Fibroblast of pulmonary artery (primary cell): ENCODE data around the gene SNORC.
"Not testable (repeated sequence)": the region's sequence is repeated elsewhere in the genome, so short reads cannot be mapped to it uniquely, and the experiment has no call there.

ENCODE experiments used
- DNase-seq: peaks from one replicate; pipeline ENCODE4 v3.0.0-alpha.2; 2010; ENCODE audit warnings: low read depth
- H3K4me3 ChIP-seq: replicated peaks from 2 replicates; pipeline ENCODE4 v1.5.1; 2011; ENCODE audit warnings: low read depth, mild to moderate bottlenecking, control low read depth, low read length, moderate library complexity
- CTCF ChIP-seq: IDR thresholded peaks from 2 replicates; pipeline ENCODE4 v1.5.1; 2011; ENCODE audit warnings: mild to moderate bottlenecking, control low read depth, low read length, inconsistent platforms; ENCODE audit errors: missing control alignments

The SNORC gene

DNA sequence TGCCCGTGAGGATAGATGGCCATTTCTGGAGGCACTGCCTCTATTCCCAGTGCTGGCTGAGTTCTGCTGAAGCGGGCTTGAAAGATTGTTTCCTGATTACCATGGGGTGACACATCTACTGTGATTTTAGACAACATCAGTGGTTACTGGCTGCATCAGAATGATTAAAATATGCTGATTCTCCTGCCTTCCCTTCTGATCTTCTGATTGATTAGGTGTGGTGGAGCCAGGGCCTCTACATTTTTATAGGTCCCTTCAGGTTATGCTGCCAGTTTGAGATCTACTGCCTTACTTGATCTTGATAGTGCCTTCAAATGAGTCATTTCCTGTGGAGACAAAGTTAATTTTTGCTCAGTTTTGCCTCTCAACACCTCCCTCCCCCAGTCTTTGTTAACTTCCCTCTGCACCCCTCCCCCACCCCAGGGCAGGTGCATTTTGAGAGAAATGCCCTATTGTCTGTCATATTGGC is 31.6 kb upstream of the SNORC start:
- no peak overlapping the region for H3K4me3 ChIP-seq
- no peak for DNase-seq
- TF ChIP-seq CTCF, result no peak

DNA sequence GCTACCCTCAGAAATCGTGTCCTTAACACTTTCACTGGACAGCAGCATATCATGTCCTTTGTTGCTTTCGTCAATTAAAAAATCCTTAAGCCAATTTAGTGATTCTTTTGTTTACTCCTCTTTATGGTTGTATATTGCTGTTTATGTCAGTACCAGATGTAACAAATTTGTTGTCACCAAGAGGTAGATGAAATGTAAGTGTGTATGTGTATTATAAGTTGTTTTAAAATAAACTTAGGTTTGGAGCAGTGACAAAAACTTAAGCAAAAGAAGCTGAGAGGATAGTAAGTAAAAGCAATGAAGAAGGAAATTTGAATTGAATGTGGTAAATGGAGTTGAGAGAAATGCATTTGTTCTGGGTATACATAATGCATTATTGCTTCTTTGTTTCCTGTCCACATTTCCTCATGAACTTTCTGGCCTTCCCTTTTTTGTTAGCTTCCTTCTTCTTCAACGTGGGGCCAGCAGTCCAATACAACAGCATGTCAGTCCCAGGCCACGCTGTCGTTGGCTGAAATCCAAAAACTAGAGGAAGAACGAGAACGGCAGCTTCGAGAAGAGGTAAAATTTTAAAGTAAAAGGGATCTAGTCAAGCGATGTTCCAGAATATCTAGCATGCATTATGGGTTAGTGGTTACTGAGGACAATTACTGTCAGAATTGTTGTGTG is 30.5 kb upstream of the SNORC start:
- TF ChIP-seq CTCF, result no peak
- no peak for DNase-seq
- H3K4me3 ChIP-seq, result no peak overlapping the region

GRCh38 chr2:232842689-232843088 is 27.4 kb upstream of the SNORC start:
- no peak overlapping the region for H3K4me3 ChIP-seq
- DNase-seq, result peak; percentile 35
- no peak for TF ChIP-seq CTCF

DNA sequence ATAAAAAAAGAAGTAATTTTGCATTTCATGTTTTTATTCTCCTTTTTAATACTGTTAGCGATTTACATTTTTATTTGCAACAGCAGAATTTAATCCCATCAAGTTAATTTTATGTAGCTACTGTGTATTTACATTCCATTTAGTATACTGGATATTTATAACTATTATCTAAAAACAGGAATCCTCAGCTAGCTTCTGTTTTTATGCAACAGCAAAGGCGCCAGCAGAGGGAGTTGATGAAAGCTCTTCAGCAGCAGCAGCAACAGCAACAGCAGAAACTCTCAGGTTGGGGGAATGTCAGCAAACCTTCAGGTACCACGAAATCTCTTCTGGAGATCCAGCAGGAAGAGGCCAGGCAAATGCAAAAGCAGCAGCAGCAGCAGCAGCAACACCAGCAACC is 26.2 kb upstream of the SNORC start:
- no peak for DNase-seq
- TF ChIP-seq CTCF, result peak; percentile 9
- no peak overlapping the region for H3K4me3 ChIP-seq

DNA sequence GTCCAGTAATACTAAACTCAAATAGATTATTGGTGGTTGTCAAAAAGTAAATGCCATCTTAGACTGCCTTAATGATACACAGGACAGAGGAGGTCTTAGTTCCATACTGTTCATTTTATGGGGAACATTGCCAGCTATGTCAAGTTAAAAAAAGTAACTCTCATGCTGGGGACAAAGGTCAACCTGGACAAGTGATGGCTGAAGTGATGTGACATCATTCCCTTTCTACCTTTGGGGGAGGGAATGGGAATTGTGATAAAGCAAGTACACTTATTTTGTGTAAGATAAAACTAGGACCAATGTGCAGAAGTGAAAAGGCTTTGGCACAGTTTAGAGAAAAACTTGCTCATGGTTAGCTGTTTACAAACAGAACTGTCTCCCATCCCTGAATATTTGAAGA is 24.0 kb upstream of the SNORC start:
- no peak for TF ChIP-seq CTCF
- no peak overlapping the region for H3K4me3 ChIP-seq
- no peak for DNase-seq

DNA sequence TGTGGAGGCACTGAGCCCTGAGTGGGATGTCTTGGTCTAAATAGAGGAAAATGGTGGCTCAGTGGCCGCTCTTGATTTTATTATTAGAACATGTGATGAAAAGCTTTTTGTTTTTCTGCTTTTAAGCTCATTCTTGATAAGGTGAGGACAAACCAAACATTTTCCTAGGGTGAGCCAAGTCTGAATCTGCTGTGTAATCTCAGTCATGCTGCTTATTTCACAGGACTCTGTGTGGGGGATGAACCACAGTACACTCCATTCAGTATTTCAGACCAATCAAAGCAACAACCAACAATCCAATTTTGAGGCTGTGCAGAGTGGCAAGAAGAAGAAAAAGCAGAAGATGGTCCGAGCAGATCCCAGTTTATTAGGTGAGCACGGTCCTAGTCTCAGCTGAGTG is 20.0 kb upstream of the SNORC start:
- no peak for TF ChIP-seq CTCF
- no peak overlapping the region for H3K4me3 ChIP-seq
- DNase-seq, result no peak

- DNase-seq, H3K4me3 ChIP-seq: not testable (repeated sequence)
Measured at GRCh38 chr2:232852081-232852480, 18.0 kb upstream of the SNORC start.
